Endothelial cell of umbilical vein (primary cell): ENCODE measurements around the gene CLEC7A. TPM values are rescaled to one million over a fixed set of nuclear protein-coding genes. Genes with fewer than 3 reads are reported as not detected.

ENCODE experiments used
- BruUV-seq: library from RNA; stranded (reverse); fragments of 400-500 nt; replicated peaks from 2 replicates; lab custom pipeline; 2021; lab: Mats Ljungman, UMichigan
- CTCF ChIA-PET: fragments of 300-600, 350-600 bp; sonication (Branson Sonifier 250); formaldehyde crosslinking; loops from one replicate; lab custom pipeline; 2021; ENCODE audit warnings: antibody characterized with exemption, inconsistent platforms; lab: Charles Lee
- POLR2A ChIA-PET: fragments of 300-600, 350-600 bp; sonication (Branson Sonifier 250); formaldehyde crosslinking; loops from one replicate; lab custom pipeline; 2021; ENCODE audit warnings: antibody characterized with exemption, inconsistent platforms; lab: Charles Lee
- DNase-seq: peaks from one replicate; pipeline ENCODE4 v3.0.0-alpha.2; 2011; ENCODE audit warnings: low read depth, low spot score
- FAIRE-seq: peaks from 2 replicates; lab custom pipeline; 2011; peaks lifted over from hg19 to GRCh38; lab: Jason Lieb, UNC
- H2AFZ ChIP-seq: 2 replicates; pipeline ENCODE4 v1.6.0; 2012; ENCODE audit warnings: low read depth, low read length, control low read depth, inconsistent platforms
- H3K27ac ChIP-seq: 2 replicates; pipeline ENCODE4 v1.5.1; 2011; ENCODE audit warnings: low read depth, mild to moderate bottlenecking, control low read depth, low read length, moderate library complexity; ENCODE audit not compliant: insufficient read depth
- H3K27me3 ChIP-seq, 2 experiments: 2 replicates each; pipeline versions ENCODE4 v1.6.0 to v1.6.1; 2011; ENCODE audit warnings: low read length in 2 of 2, mixed read lengths in 1 of 2; ENCODE audit not compliant: control insufficient read depth in 2 of 2, insufficient read depth in 2 of 2
- H3K36me3 ChIP-seq, 2 experiments: 2 replicates in 1 of 2; 3 replicates in 1 of 2; pipeline ENCODE4 v1.5.1; 2011; ENCODE audit warnings: low read length in 2 of 2, mild to moderate bottlenecking in 1 of 2, moderate library complexity in 1 of 2; ENCODE audit not compliant: control insufficient read depth in 2 of 2, insufficient read depth in 2 of 2; ENCODE audit errors: extremely low read depth in 1 of 2
- H3K4me1 ChIP-seq: 3 replicates; pipeline ENCODE4 v1.5.1; 2011; ENCODE audit warnings: mild to moderate bottlenecking, low read length; ENCODE audit not compliant: control insufficient read depth, insufficient read depth; ENCODE audit errors: extremely low read depth
- H3K4me2 ChIP-seq: 2 replicates; pipeline ENCODE4 v1.6.1; 2011; ENCODE audit warnings: low read length, control low read depth, mixed read lengths; ENCODE audit not compliant: insufficient read depth
- H3K4me3 ChIP-seq, 3 experiments: fragments of 200-600 bp in 1 of 3; sonication (generic), shearing (Covaris generic) in 1 of 3; replicated peaks in 1 of 3; 2 replicates each; pipeline ENCODE4 v1.5.1; 2011 to 2016; ENCODE audit warnings: control low read depth in 3 of 3, low read length in 3 of 3, mild to moderate bottlenecking in 2 of 3, inconsistent platforms in 1 of 3, low read depth in 1 of 3, moderate library complexity in 1 of 3; ENCODE audit not compliant: insufficient read depth in 1 of 3
- H3K79me2 ChIP-seq: 2 replicates; pipeline ENCODE4 v1.6.0; 2012; ENCODE audit warnings: low read length, inconsistent platforms; ENCODE audit not compliant: control insufficient read depth, insufficient read depth
- H3K9ac ChIP-seq: replicated peaks from 2 replicates; pipeline ENCODE3; 2011; ENCODE audit warnings: low read length, control low read depth; ENCODE audit not compliant: insufficient read depth; ENCODE audit errors: extremely low read depth
- H3K9me1 ChIP-seq: replicated peaks from 3 replicates; pipeline ENCODE4 v1.6.0; 2011; ENCODE audit warnings: mild to moderate bottlenecking, low read length; ENCODE audit not compliant: control insufficient read depth, insufficient read depth; ENCODE audit errors: extremely low read depth
- H3K9me3 ChIP-seq: replicated peaks from 2 replicates; pipeline ENCODE4 v1.5.1; 2012; ENCODE audit warnings: low read length, inconsistent platforms; ENCODE audit not compliant: control insufficient read depth, insufficient read depth
- H4K20me1 ChIP-seq: replicated peaks from 2 replicates; pipeline ENCODE3; 2011; ENCODE audit warnings: mild to moderate bottlenecking, low read length; ENCODE audit not compliant: control insufficient read depth, insufficient read depth; ENCODE audit errors: extremely low read depth
- CTCF ChIP-seq, 2 donors: IDR thresholded peaks; 1 replicate in 1 of 2; 2 replicates in 1 of 2; pipeline ENCODE4 v1.5.1; 2011; ENCODE audit warnings: low read length in 2 of 2, mild to moderate bottlenecking in 2 of 2, moderate library complexity in 2 of 2, control low read depth in 1 of 2, inconsistent platforms in 1 of 2, low read depth in 1 of 2; ENCODE audit not compliant: insufficient read depth in 1 of 2; ENCODE audit errors: extremely low read depth in 1 of 2
- EZH2 ChIP-seq: IDR thresholded peaks from 2 replicates; pipeline ENCODE4 v1.6.1; 2012; ENCODE audit warnings: borderline replicate concordance, low read depth, mild to moderate bottlenecking, moderate library complexity, low read length, inconsistent platforms; ENCODE audit not compliant: severe bottlenecking
- FOS ChIP-seq: IDR thresholded peaks from 2 replicates; pipeline ENCODE4 v1.6.1; 2011; ENCODE audit warnings: mild to moderate bottlenecking, low read length, moderate library complexity, borderline replicate concordance; ENCODE audit not compliant: insufficient read depth
- GATA2 ChIP-seq: IDR thresholded peaks from 2 replicates; pipeline ENCODE4 v1.7.0; 2011; ENCODE audit warnings: low read depth, mild to moderate bottlenecking, moderate library complexity, mixed read lengths, low read length; ENCODE audit not compliant: insufficient read length, insufficient read depth
- JUN ChIP-seq: IDR thresholded peaks from 2 replicates; pipeline ENCODE4 v1.6.1; 2011; ENCODE audit warnings: borderline replicate concordance, low read depth; ENCODE audit not compliant: insufficient read length, insufficient read depth
- MAX ChIP-seq: IDR thresholded peaks from 2 replicates; pipeline ENCODE4 v1.6.1; 2011; ENCODE audit not compliant: insufficient read depth, insufficient read length
- MYC ChIP-seq: IDR thresholded peaks from one replicate; pipeline ENCODE4 v1.6.1; 2011; ENCODE audit warnings: mild to moderate bottlenecking, low read depth, low read length
- POLR2A ChIP-seq: IDR thresholded peaks from 2 replicates; pipeline ENCODE4 v1.6.1; 2012; ENCODE audit warnings: low read depth, mild to moderate bottlenecking, control low read depth, low read length
- POLR2AphosphoS5 ChIP-seq: IDR thresholded peaks from 2 replicates; pipeline ENCODE4 v1.6.1; 2012; ENCODE audit warnings: low read depth, mild to moderate bottlenecking, control low read depth, low read length, moderate library complexity; ENCODE audit not compliant: insufficient read depth
- dilution Hi-C: fragments of 300-500 bp; cut with MboI; formaldehyde crosslinking; loops from one replicate; pipeline ENCODE4 v1.15.0; 2019; ENCODE audit warnings: low sequenced_read_pairs; ENCODE audit not compliant: extremely low pct_ligation_motif_present
- intact Hi-C: fragments of 100-400 bp; cut with micrococcal nuclease; formaldehyde crosslinking; loops from one replicate; pipeline ENCODE4 v1.10.0; 2022
- polyA plus RNA-seq, 4 experiments: library from polyadenylated mRNA; depleted of rRNA in 3 of 4; stranded (reverse) in 3 of 4; unstranded in 1 of 4; fragments of >200 nt; gene quantifications; 2 replicates each; pipeline versions ENCODE4 v1.2.1 to v1.2.3, GENCODE V29; 2011 to 2012; ENCODE audit warnings: missing spikeins in 1 of 4
- total RNA-seq: library from RNA; stranded (reverse); gene quantifications from 2 replicates; pipeline ENCODE4 v1.2.3, GENCODE V29; 2021

The CLEC7A gene
- total and polyA plus RNA-seq, 2 donors (not counting 3 experiments of a cell fraction or from before 2014, with no cell fraction given): not detected

GRCh38 chr12:10178821-10179220 is 48.8 kb upstream of the CLEC7A start, which contains the start of gene TMEM52B:
TSS of gene TMEM52B (plus strand) at chr12:10179032. CDS start at chr12:10179575, 543 bp downstream.
- no TSS peak for BruUV-seq
- no peak within 1 kb of the TSS for H3K9ac ChIP-seq
- dilution Hi-C loops: no loop called here
- TF ChIP-seq JUN (no peak), CTCF (IDR thresholded peaks at IDR 0.05; ENCODE audit: extremely low read depth in 1 of 2, insufficient read depth in 1 of 2, low read depth in 1 of 2, low read length in 2 of 2) (no peak), EZH2 (no peak), POLR2A (no peak), GATA2 (no peak), POLR2AphosphoS5 (no peak), FOS (no peak), MAX (no peak), MYC (no peak)
- no peak within 1 kb of the TSS for H3K4me2 ChIP-seq
- H3K36me3 ChIP-seq: no peaks in the 10 kb centered on the region
- no peak for DNase-seq
- no peaks in the 10 kb centered on the region for H3K9me1 ChIP-seq
- H4K20me1 ChIP-seq: no peaks in the 10 kb centered on the region
- H3K27ac ChIP-seq: no peak within 1 kb of the TSS
- intact Hi-C loops: no loop called here
- POLR2A ChIA-PET: no interaction called here
- FAIRE-seq: no peak
- no peak within 1 kb of the TSS for H3K4me3 ChIP-seq
- H2AFZ ChIP-seq: no peak within 1 kb of the TSS
- CTCF ChIA-PET: no interaction called here
- peaks cover 20 to 21% of the 10 kb centered on the region in 2 experiments for H3K27me3 ChIP-seq
- no peaks in the 10 kb centered on the region for H3K4me1 ChIP-seq
- no peaks in the 10 kb centered on the region for H3K9me3 ChIP-seq
- H3K79me2 ChIP-seq: no peaks in the 10 kb centered on the region
